B cell (primary cell): ENCODE data around the gene ANKLE1. TPM values are rescaled to one million over a fixed set of nuclear protein-coding genes. Genes with fewer than 3 reads are reported as not detected.

Experiments
- ATAC-seq: fragments of 200-7000 bp; cut with Tn5 transposase; one replicate; pipeline ENCODE4 v1.10.0; 2021; ENCODE audit warnings: low read depth, mild to moderate bottlenecking, moderate number of reproducible peaks, moderate library complexity
- CTCF ChIA-PET: fragments of 350-600 bp; sonication (Branson Sonifier 250); formaldehyde crosslinking; loops from one replicate; lab custom pipeline; 2021; ENCODE audit warnings: antibody characterized with exemption, inconsistent platforms; lab: Charles Lee
- POLR2A ChIA-PET: fragments of 350-600 bp; sonication (Branson Sonifier 250); formaldehyde crosslinking; loops from one replicate; lab custom pipeline; 2021; ENCODE audit warnings: antibody characterized with exemption; lab: Charles Lee
- DNase-seq: peaks from one replicate; pipeline ENCODE4 v3.0.0; 2013
- H2AFZ ChIP-seq: 2 replicates; pipeline ENCODE4 v1.6.1; 2012; ENCODE audit warnings: mild to moderate bottlenecking, low read depth, low read length; ENCODE audit not compliant: insufficient read depth, poor library complexity, severe bottlenecking
- H3K27ac ChIP-seq, 2 donors: 1 replicate in 1 of 2; 2 replicates in 1 of 2; pipeline ENCODE4 v1.5.1; 2012 to 2013; ENCODE audit warnings: low read length in 2 of 2, mild to moderate bottlenecking in 2 of 2, moderate library complexity in 1 of 2
- H3K27me3 ChIP-seq, 4 experiments: fragments of 200-600 bp in 1 of 4; sonication (generic) in 1 of 4; replicated peaks in 1 of 4; 1 replicate in 2 of 4; 2 replicates in 2 of 4; pipeline versions ENCODE4 v1.6.1 to v1.7.0; 2013 to 2016; ENCODE audit warnings: low read length in 3 of 4, mild to moderate bottlenecking in 2 of 4, mixed read lengths in 1 of 4, moderate library complexity in 1 of 4; ENCODE audit not compliant: insufficient read depth in 4 of 4, control insufficient read depth in 3 of 4; ENCODE audit errors: control extremely low read depth in 1 of 4
- H3K36me3 ChIP-seq, 2 experiments: replicated peaks in 1 of 2; 1 replicate in 1 of 2; 2 replicates in 1 of 2; pipeline versions ENCODE4 v1.6.1 to v1.7.1; 2013; ENCODE audit warnings: low read length in 1 of 2; ENCODE audit not compliant: insufficient read depth in 2 of 2, control insufficient read depth in 1 of 2; ENCODE audit errors: control extremely low read depth in 1 of 2, extremely low read depth in 1 of 2
- H3K4me1 ChIP-seq, 2 donors: fragments of 200-600 bp in 1 of 2; sonication (generic) in 1 of 2; 1 replicate in 1 of 2; 2 replicates in 1 of 2; pipeline versions ENCODE4 v1.5.1 to v1.6.1; 2013 to 2017; ENCODE audit warnings: low read length in 2 of 2; ENCODE audit not compliant: control insufficient read depth in 2 of 2, insufficient read depth in 2 of 2
- H3K4me2 ChIP-seq: replicated peaks from 2 replicates; pipeline ENCODE3; 2012; ENCODE audit warnings: mild to moderate bottlenecking, low read depth, low read length; ENCODE audit not compliant: poor library complexity, severe bottlenecking
- H3K4me3 ChIP-seq, 5 experiments: fragments of 200-600 bp in 1 of 5; sonication (generic) in 1 of 5; 1 replicate in 3 of 5; 2 replicates in 2 of 5; pipeline versions ENCODE4 v1.5.1 to v1.7.0; 2011 to 2016; ENCODE audit warnings: low read length in 4 of 5, mild to moderate bottlenecking in 4 of 5, low read depth in 2 of 5, control low read depth in 1 of 5, moderate library complexity in 1 of 5; ENCODE audit not compliant: insufficient read depth in 1 of 5; ENCODE audit errors: control extremely low read depth in 1 of 5, extremely low read depth in 1 of 5
- H3K79me2 ChIP-seq: fragments of 200-600 bp; sonication (generic); one replicate; pipeline ENCODE4 v1.6.0; 2016; ENCODE audit warnings: low read length; ENCODE audit not compliant: control insufficient read depth, insufficient read depth
- H3K9ac ChIP-seq: fragments of 200-600 bp; sonication (generic); 2 replicates; pipeline ENCODE4 v1.6.1; 2017; ENCODE audit warnings: mild to moderate bottlenecking, low read length, moderate library complexity
- H3K9me3 ChIP-seq, 3 donors: one replicate each; pipeline versions ENCODE4 v1.6.1 to v1.7.1; 2013; ENCODE audit warnings: low read length in 2 of 3; ENCODE audit not compliant: control insufficient read depth in 2 of 3, insufficient read depth in 1 of 3; ENCODE audit errors: control extremely low read depth in 1 of 3
- H4K20me1 ChIP-seq: 2 replicates; pipeline ENCODE4 v1.6.0; 2012; ENCODE audit warnings: mild to moderate bottlenecking, low read length; ENCODE audit not compliant: insufficient read depth, control insufficient read depth, poor library complexity, severe bottlenecking
- H3K27ac Mint-ChIP-seq: one replicate; pipeline ENCODE4 v1.8.0; 2021; ENCODE audit warnings: mixed read lengths
- H3K27me3 Mint-ChIP-seq: one replicate; pipeline ENCODE4 v1.8.0; 2021; ENCODE audit warnings: mixed read lengths
- H3K4me1 Mint-ChIP-seq: one replicate; pipeline ENCODE4 v1.8.0; 2021; ENCODE audit warnings: mixed read lengths
- H3K4me3 Mint-ChIP-seq: one replicate; pipeline ENCODE4 v1.8.0; 2021; ENCODE audit warnings: mixed read lengths
- H3K9me3 Mint-ChIP-seq: one replicate; pipeline ENCODE4 v1.8.0; 2022; ENCODE audit warnings: mixed read lengths; ENCODE audit not compliant: insufficient read depth
- EZH2 ChIP-seq: IDR thresholded peaks from 2 replicates; pipeline ENCODE4 v1.6.1; 2012; ENCODE audit warnings: borderline replicate concordance, low read depth, mild to moderate bottlenecking, moderate library complexity, low read length; ENCODE audit not compliant: insufficient read depth, poor library complexity, severe bottlenecking
- WGBS: methylation state at CpG from one replicate; pipeline ENCODE4 v1.1.5; 2013; ENCODE audit warnings: missing lambda C conversion rate; ENCODE audit not compliant: insufficient coverage; 5-methylcytosine and 5-hydroxymethylcytosine counted together
- intact Hi-C: fragments of 100-400 bp; cut with micrococcal nuclease; formaldehyde crosslinking; loops from one replicate; pipeline ENCODE4 v1.10.0; 2022
- polyA plus RNA-seq: library from polyadenylated mRNA; depleted of rRNA; stranded (reverse); fragments of >200 nt; gene quantifications from 2 replicates; pipeline ENCODE4 v1.2.3, GENCODE V29; 2012
- total RNA-seq, 2 donors: library from RNA; stranded (reverse); fragments of 120-200 nt in 1 of 2; gene quantifications; 1 replicate in 1 of 2; 2 replicates in 1 of 2; pipeline versions ENCODE4 v1.2.3 to v1.2.4, GENCODE V29; 2013 to 2022
- TF ChIP-seq, protein P1 (sequence below): fragments of 200-600 bp; IDR thresholded peaks from one replicate; pipeline ENCODE4 v1.8.0; 2022; ENCODE audit warnings: antibody characterized with exemption, mild to moderate bottlenecking

The ANKLE1 gene
- total and polyA plus RNA-seq, 2 donors (not counting 1 experiment from before 2014, with no cell fraction given) = 6.2 to 7.6 TPM

DNA sequence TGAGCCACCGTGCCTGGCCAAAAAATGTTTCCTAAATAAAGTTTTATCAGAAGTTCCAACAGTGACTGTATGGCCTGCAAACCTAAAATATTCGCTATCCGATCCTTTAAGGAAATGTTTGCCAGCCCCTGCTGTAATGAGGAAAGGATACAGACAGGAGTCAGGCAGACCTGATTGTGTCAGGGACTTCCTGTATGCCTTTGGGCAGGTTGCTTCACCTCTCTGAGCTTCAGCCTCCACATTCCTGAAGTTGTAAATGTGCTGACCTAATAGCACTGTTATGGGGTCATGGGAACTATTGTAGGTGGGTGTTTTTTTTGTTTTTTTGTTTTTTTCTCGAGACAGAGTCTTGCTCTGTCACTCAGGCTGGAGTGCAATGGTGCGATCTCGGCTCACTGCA lies 15.3 kb downstream of the ANKLE1 start:
- no peak for ATAC-seq
- no peak overlapping the region for H2AFZ ChIP-seq
- 98% methylated on average over 5 of the region's 6 CpGs for WGBS
- H3K27me3 Mint-ChIP-seq = no peaks in the 10 kb centered on the region
- H3K4me3 Mint-ChIP-seq = no peak overlapping the region
- intact Hi-C loops = no loop called here
- no peak for DNase-seq
- H3K9me3 Mint-ChIP-seq = no peaks in the 10 kb centered on the region
- CTCF ChIA-PET = interaction anchor here (1.5 to 2.0 kb wide), 2 partner anchors 14 to 88 kb away, joined by 6 to 10 read pairs; no protein-coding TSS in a partner anchor
- H3K27ac Mint-ChIP-seq = no peak overlapping the region
- H3K9me3 ChIP-seq = peaks cover 0 to 13% (median 0%) of the 10 kb centered on the region in 3 donors
- no peak overlapping the region for H3K9ac ChIP-seq
- peaks cover 1% of the 10 kb centered on the region for H3K79me2 ChIP-seq
- H3K4me1 Mint-ChIP-seq = peaks cover 8% of the 10 kb centered on the region
- H3K36me3 ChIP-seq = no peaks in the 10 kb centered on the region
- no peak overlapping the region for H3K4me2 ChIP-seq
- H4K20me1 ChIP-seq = no peaks in the 10 kb centered on the region
- POLR2A ChIA-PET = no interaction called here
- no peak overlapping the region for H3K27ac ChIP-seq
- TF ChIP-seq, protein P1, sequence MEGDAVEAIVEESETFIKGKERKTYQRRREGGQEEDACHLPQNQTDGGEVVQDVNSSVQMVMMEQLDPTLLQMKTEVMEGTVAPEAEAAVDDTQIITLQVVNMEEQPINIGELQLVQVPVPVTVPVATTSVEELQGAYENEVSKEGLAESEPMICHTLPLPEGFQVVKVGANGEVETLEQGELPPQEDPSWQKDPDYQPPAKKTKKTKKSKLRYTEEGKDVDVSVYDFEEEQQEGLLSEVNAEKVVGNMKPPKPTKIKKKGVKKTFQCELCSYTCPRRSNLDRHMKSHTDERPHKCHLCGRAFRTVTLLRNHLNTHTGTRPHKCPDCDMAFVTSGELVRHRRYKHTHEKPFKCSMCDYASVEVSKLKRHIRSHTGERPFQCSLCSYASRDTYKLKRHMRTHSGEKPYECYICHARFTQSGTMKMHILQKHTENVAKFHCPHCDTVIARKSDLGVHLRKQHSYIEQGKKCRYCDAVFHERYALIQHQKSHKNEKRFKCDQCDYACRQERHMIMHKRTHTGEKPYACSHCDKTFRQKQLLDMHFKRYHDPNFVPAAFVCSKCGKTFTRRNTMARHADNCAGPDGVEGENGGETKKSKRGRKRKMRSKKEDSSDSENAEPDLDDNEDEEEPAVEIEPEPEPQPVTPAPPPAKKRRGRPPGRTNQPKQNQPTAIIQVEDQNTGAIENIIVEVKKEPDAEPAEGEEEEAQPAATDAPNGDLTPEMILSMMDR = no peak
- no peak for TF ChIP-seq EZH2
- no peak overlapping the region for H3K4me3 ChIP-seq
- H3K27me3 ChIP-seq = no peaks in the 10 kb centered on the region
- H3K4me1 ChIP-seq = peaks cover 0 to 7% of the 10 kb centered on the region in 2 donors

DNA sequence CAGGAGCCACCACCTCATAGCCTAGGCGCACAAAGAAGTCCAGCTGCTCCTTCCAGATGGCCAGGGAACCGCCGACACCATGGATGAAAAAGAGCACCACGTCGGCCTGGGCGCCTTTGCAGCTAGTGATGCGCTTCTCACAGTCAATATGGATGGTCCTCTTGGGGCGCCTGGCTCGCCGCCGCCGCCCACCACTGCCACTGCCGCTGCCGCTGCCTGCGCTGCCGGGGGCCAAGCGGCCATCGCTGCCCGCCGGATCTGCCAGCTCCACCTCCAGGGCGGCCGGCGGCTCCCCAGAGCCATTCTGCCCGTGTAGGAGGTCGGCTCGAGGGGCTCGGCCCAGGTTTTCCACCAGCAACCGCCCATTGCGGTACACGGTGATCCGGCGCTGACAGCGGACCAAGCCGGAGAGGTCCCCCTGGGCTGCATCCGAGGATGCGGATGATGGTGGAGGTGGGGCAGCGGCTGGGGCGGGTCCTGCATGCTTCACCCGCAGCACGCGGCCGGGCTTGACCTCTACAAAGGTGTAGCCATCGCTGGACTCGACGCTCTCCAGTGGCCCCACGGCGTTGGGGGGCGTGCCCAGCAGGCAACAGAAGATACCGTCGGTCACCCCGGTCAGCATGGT lies 19.4 kb downstream of the ANKLE1 start:
- H3K4me1 Mint-ChIP-seq = peaks cover 31% of the 10 kb centered on the region
- Histone ChIP-seq H3K36me3 (no peaks in the 10 kb centered on the region), H3K4me2 (no peak overlapping the region), H3K9ac (no peak overlapping the region), H3K27me3 (no peaks in the 10 kb centered on the region), H3K4me3 (no peak overlapping the region), H3K79me2 (peaks cover 12% of the 10 kb centered on the region), H2AFZ (no peak overlapping the region), H4K20me1 (no peaks in the 10 kb centered on the region), H3K9me3 (peaks cover 0 to 6% (median 0%) of the 10 kb centered on the region in 3 donors), H3K4me1 (peaks cover 24 to 32% of the 10 kb centered on the region in 2 donors), H3K27ac (no peak overlapping the region)
- H3K9me3 Mint-ChIP-seq = no peaks in the 10 kb centered on the region
- ChIA-PET CTCF (no interaction called here), POLR2A (no interaction called here)
- no peak for ATAC-seq
- no peak overlapping the region for H3K4me3 Mint-ChIP-seq
- peak; percentile 17 for DNase-seq
- WGBS = 97% methylated on average over 51 of the region's 51 CpGs
- no peaks in the 10 kb centered on the region for H3K27me3 Mint-ChIP-seq
- TF ChIP-seq, protein P1 = no peak
- TF ChIP-seq EZH2 = no peak
- intact Hi-C loops = loop anchor here (10.0 kb wide), 1 partner anchor 406 kb away; no protein-coding TSS in a partner anchor
- no peak overlapping the region for H3K27ac Mint-ChIP-seq
